ENCODE results near the gene C1orf21.

- TF ChIP-seq PATZ1 (CRISPR knock-in tag; IDR thresholded peaks at IDR 0.05; ENCODE audit: borderline replicate concordance) (no peak), ZFP3 (CRISPR knock-in tag; IDR thresholded peaks at IDR 0.05) (no peak), ARNTL (CRISPR knock-in tag; IDR thresholded peaks at IDR 0.05; ENCODE audit: borderline replicate concordance, low read depth) (no peak), RARB (CRISPR knock-in tag; IDR thresholded peaks at IDR 0.05) (no peak), GLIS3 (CRISPR knock-in tag; IDR thresholded peaks at IDR 0.05) (no peak), CSRNP3 (CRISPR knock-in tag; IDR thresholded peaks at IDR 0.05) (no peak), POU6F1 (CRISPR knock-in tag; IDR thresholded peaks at IDR 0.05; ENCODE audit: borderline replicate concordance, low read depth) (no peak), TSHZ2 (CRISPR knock-in tag; IDR thresholded peaks at IDR 0.05) (no peak), ZFP30 (CRISPR knock-in tag; IDR thresholded peaks at IDR 0.05) (no peak), ZC3H10 (CRISPR knock-in tag; IDR thresholded peaks at IDR 0.05) (no peak)
Measured at GRCh38 chr1:184366997-184367396, 19.8 kb upstream of the C1orf21 start.
